ENCODE data around the gene ATF6. TPM values are rescaled to one million over a fixed set of nuclear protein-coding genes. Genes with fewer than 3 reads are reported as not detected.

The ATF6 gene
- total RNA-seq, 1 experiment from 2014 or later = 10.6 TPM

- H3K36me3 Mint-ChIP-seq = no peaks in the 10 kb centered on the region
- TF ChIP-seq CREB1 (CRISPR knock-in tag; IDR thresholded peaks at IDR 0.05) (no peak), ZNF317 (CRISPR knock-in tag; IDR thresholded peaks at IDR 0.05; ENCODE audit: borderline replicate concordance, low read depth) (no peak), FOXP1 (CRISPR knock-in tag; IDR thresholded peaks at IDR 0.05; ENCODE audit: borderline replicate concordance) (no peak), GRHL2 (CRISPR knock-in tag; IDR thresholded peaks at IDR 0.05; ENCODE audit: insufficient replicate concordance, severe bottlenecking) (no peak), MAX (CRISPR knock-in tag; IDR thresholded peaks at IDR 0.05) (no peak), KAT7 (CRISPR knock-in tag; IDR thresholded peaks at IDR 0.05; ENCODE audit: borderline replicate concordance) (no peak), SP1 (CRISPR knock-in tag; conservative IDR thresholded peaks at IDR 0.05) (no peak), MXD4 (CRISPR knock-in tag; IDR thresholded peaks at IDR 0.05; ENCODE audit: borderline replicate concordance) (no peak), ATF6 (CRISPR knock-in tag; IDR thresholded peaks at IDR 0.05) (no peak), FOXP4 (CRISPR knock-in tag; IDR thresholded peaks at IDR 0.05) (no peak), MLX (CRISPR knock-in tag; IDR thresholded peaks at IDR 0.05) (no peak)
- ChIA-PET POLR2A (no interaction called here), CTCF (interaction anchor here (1.4 kb wide), 1 partner anchor 9 kb away, joined by 3 read pairs; no protein-coding TSS in a partner anchor)
- no peaks in the 10 kb centered on the region for H3K4me1 Mint-ChIP-seq
- DNase-seq (ENCODE audit: low spot score) (no peak), ATAC-seq (no peak)
- no peak overlapping the region for H3K4me3 Mint-ChIP-seq
- no peaks in the 10 kb centered on the region for H3K27me3 Mint-ChIP-seq (ENCODE audit: low read depth)
- no peak overlapping the region for H3K27ac Mint-ChIP-seq
- no peaks in the 10 kb centered on the region for H3K9me3 Mint-ChIP-seq
Measured at GRCh38 chr1:161915051-161915503, 149.0 kb downstream of the ATF6 start.

- ATAC-seq (no peak), DNase-seq (ENCODE audit: low spot score) (no peak)
- H3K27me3 Mint-ChIP-seq (ENCODE audit: low read depth) = no peaks in the 10 kb centered on the region
- CTCF ChIA-PET = interaction anchor here (1.4 kb wide), 1 partner anchor 10 kb away, joined by 3 read pairs; no protein-coding TSS in a partner anchor
- H3K9me3 Mint-ChIP-seq = no peaks in the 10 kb centered on the region
- no peak overlapping the region for H3K27ac Mint-ChIP-seq
- no peaks in the 10 kb centered on the region for H3K4me1 Mint-ChIP-seq
- TF ChIP-seq PRRX2 (CRISPR knock-in tag; IDR thresholded peaks at IDR 0.05) (no peak), ZNF138 (CRISPR knock-in tag; conservative IDR thresholded peaks at IDR 0.05) (no peak), EMX1 (CRISPR knock-in tag; IDR thresholded peaks at IDR 0.05) (no peak), ATF1 (CRISPR knock-in tag; IDR thresholded peaks at IDR 0.05) (no peak), ZNF232 (CRISPR knock-in tag; IDR thresholded peaks at IDR 0.05) (no peak), CDX4 (CRISPR knock-in tag; IDR thresholded peaks at IDR 0.05; ENCODE audit: borderline replicate concordance) (no peak), ZNF317 (CRISPR knock-in tag; IDR thresholded peaks at IDR 0.05; ENCODE audit: borderline replicate concordance, low read depth) (no peak)
- no peaks in the 10 kb centered on the region for H3K36me3 Mint-ChIP-seq
- no peak overlapping the region for H3K4me3 Mint-ChIP-seq
- POLR2A ChIA-PET = no interaction called here
Measured at GRCh38 chr1:161915978-161916377, 149.9 kb downstream of the ATF6 start.

- ChIA-PET POLR2A (no interaction called here), CTCF (interaction anchor here (1.0 kb wide), 1 partner anchor 118 kb away, joined by 3 read pairs; no protein-coding TSS in a partner anchor)
- no peak for DNase-seq (ENCODE audit: low spot score)
- Mint-ChIP-seq H3K36me3 (no peaks in the 10 kb centered on the region), H3K4me1 (no peaks in the 10 kb centered on the region), H3K4me3 (no peak overlapping the region), H3K9me3 (no peaks in the 10 kb centered on the region), H3K27ac (no peak overlapping the region), H3K27me3 (ENCODE audit: low read depth) (no peaks in the 10 kb centered on the region)
- no peak for ATAC-seq
- TF ChIP-seq ZNF532 (CRISPR knock-in tag; IDR thresholded peaks at IDR 0.05; ENCODE audit: borderline replicate concordance) (no peak), SOX15 (CRISPR knock-in tag; IDR thresholded peaks at IDR 0.05) (no peak), PRRX2 (CRISPR knock-in tag; IDR thresholded peaks at IDR 0.05) (no peak), ZNF219 (CRISPR knock-in tag; IDR thresholded peaks at IDR 0.05; ENCODE audit: borderline replicate concordance) (no peak), ZBTB43 (CRISPR knock-in tag; IDR thresholded peaks at IDR 0.05) (no peak)
Measured at GRCh38 chr1:161919229-161919628, 153.1 kb downstream of the ATF6 start.

Measured in WTC11 (cell line).